ENCODE measurements around the gene PIP4K2A. TPM values are rescaled to one million over a fixed set of nuclear protein-coding genes. Genes with fewer than 3 reads are reported as not detected.
A peak's percentile ranks its signal among the peaks of the same experiment; 100 is the strongest.

PIP4K2A gene
- total RNA-seq, 6 experiments from 2014 or later = 50.1 to 67.9 (median 58.9) TPM

DNA sequence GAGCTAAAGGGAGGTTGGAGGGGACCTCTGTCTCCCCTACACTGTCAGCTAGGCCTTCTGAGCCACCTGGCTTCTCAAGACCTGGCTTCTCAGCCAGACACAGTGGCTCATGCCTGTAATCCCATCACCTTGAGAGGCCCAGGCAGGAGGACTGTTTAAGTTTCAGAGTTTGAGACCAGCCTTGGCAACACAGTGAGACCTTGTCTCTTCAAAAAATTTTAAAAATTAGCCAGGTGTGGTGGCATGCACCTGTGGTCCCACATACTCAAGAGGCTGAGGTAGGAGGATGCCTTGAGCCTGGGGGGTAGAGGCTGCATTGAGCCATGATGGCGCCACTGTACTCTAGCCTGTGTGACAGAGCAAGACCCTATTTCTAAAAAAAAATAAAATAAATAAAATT, 33.1 kb downstream of the PIP4K2A start:
- H3K4me1 Mint-ChIP-seq (ENCODE audit: low read depth) = peaks cover 68% of the 10 kb centered on the region
- H3K9me3 Mint-ChIP-seq = no peaks in the 10 kb centered on the region

DNA sequence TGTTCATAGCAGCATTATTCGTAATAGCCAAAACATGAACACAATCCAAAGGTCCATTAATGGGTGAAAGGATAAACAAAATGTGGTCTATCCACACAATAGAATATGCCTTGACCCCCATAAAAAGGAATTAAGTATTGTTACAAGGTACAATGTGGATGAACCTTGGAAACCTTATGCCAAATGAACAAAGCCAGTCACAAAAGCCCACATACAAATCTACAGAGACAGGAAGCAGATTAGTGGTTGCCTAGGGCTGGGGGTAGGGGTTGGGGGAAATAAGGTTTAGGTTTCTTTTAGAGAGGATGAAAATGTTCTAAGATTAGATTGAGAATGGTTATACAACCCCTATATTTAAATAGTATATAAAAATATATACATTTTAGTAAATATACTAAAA, 34.8 kb downstream of the PIP4K2A start:
- no peak for DNase-seq
- no peaks in the 10 kb centered on the region for H3K27me3 Mint-ChIP-seq (ENCODE audit: insufficient read depth)
- no peak overlapping the region for H3K4me3 Mint-ChIP-seq
- peaks cover 21% of the 10 kb centered on the region for H3K36me3 Mint-ChIP-seq (ENCODE audit: low read depth)
- H3K9me3 Mint-ChIP-seq = no peaks in the 10 kb centered on the region
- H3K27ac Mint-ChIP-seq = no peak overlapping the region
- H3K4me1 Mint-ChIP-seq (ENCODE audit: low read depth) = peaks cover 57% of the 10 kb centered on the region
- TF ChIP-seq, protein P1, sequence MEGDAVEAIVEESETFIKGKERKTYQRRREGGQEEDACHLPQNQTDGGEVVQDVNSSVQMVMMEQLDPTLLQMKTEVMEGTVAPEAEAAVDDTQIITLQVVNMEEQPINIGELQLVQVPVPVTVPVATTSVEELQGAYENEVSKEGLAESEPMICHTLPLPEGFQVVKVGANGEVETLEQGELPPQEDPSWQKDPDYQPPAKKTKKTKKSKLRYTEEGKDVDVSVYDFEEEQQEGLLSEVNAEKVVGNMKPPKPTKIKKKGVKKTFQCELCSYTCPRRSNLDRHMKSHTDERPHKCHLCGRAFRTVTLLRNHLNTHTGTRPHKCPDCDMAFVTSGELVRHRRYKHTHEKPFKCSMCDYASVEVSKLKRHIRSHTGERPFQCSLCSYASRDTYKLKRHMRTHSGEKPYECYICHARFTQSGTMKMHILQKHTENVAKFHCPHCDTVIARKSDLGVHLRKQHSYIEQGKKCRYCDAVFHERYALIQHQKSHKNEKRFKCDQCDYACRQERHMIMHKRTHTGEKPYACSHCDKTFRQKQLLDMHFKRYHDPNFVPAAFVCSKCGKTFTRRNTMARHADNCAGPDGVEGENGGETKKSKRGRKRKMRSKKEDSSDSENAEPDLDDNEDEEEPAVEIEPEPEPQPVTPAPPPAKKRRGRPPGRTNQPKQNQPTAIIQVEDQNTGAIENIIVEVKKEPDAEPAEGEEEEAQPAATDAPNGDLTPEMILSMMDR (IDR thresholded peaks at IDR 0.05) = no peak

More for the DNA sequence above, 33.1 kb downstream of the PIP4K2A start:
- TF ChIP-seq, protein P1 (IDR thresholded peaks at IDR 0.05) = no peak
- no peak overlapping the region for H3K4me3 Mint-ChIP-seq
- DNase-seq = no peak
- peaks cover 19% of the 10 kb centered on the region for H3K36me3 Mint-ChIP-seq (ENCODE audit: low read depth)
- no peaks in the 10 kb centered on the region for H3K27me3 Mint-ChIP-seq (ENCODE audit: insufficient read depth)
- peak overlapping the region; percentile 64 for H3K27ac Mint-ChIP-seq

DNA sequence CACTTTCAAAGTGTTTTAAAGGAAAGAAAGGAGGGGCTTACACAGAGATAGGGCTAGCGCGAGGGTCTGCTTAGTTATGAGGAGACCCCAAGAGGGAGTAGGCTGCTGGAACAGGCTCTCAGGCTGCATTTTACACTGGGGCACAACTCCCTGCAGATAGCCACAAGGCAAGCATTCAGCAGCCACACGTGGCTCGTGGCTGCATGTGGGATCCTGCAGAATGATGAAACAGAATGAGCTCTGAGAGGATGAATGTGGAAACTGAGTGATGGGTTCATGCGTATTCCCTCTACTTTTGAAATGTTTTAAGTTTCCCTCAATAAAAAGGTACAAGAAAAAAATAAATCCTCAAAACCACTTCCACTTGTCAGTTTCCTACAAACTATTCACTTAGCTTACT, 37.0 kb downstream of the PIP4K2A start:
- peaks cover 21% of the 10 kb centered on the region for H3K36me3 Mint-ChIP-seq (ENCODE audit: low read depth)
- no peaks in the 10 kb centered on the region for H3K27me3 Mint-ChIP-seq (ENCODE audit: insufficient read depth)
- no peaks in the 10 kb centered on the region for H3K9me3 Mint-ChIP-seq
- TF ChIP-seq, protein P1 (IDR thresholded peaks at IDR 0.05) = no peak
- peaks cover 52% of the 10 kb centered on the region for H3K4me1 Mint-ChIP-seq (ENCODE audit: low read depth)
- no peak overlapping the region for H3K4me3 Mint-ChIP-seq
- no peak overlapping the region for H3K27ac Mint-ChIP-seq
- no peak for DNase-seq

DNA sequence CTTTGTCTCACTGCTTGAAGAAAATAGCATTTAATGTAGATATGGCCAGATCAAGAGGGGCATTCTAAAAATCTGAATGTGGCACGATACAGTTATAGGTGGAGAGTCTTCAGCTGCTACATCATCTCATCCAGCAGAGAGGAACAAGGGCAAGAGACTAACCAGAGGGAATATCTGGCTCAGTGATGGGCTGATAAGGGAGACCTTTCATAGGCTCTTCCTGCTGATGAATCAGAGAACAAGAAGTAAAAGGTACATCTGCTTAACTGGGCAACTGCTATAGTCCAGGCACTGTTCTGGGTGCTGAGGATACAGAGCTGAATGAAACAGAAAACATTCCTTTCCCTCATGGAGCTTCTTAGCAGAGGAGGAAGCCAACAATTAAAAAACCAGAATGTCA, 37.9 kb downstream of the PIP4K2A start:
- TF ChIP-seq, protein P1 (IDR thresholded peaks at IDR 0.05) = no peak
- no peaks in the 10 kb centered on the region for H3K9me3 Mint-ChIP-seq
- peaks cover 52% of the 10 kb centered on the region for H3K4me1 Mint-ChIP-seq (ENCODE audit: low read depth)
- H3K27me3 Mint-ChIP-seq (ENCODE audit: insufficient read depth) = no peaks in the 10 kb centered on the region
- no peak overlapping the region; the same call in 1 of the 2 replicates for H3K27ac Mint-ChIP-seq
- H3K36me3 Mint-ChIP-seq (ENCODE audit: low read depth) = peaks cover 21% of the 10 kb centered on the region
- no peak overlapping the region for H3K4me3 Mint-ChIP-seq
- no peak for DNase-seq

DNA sequence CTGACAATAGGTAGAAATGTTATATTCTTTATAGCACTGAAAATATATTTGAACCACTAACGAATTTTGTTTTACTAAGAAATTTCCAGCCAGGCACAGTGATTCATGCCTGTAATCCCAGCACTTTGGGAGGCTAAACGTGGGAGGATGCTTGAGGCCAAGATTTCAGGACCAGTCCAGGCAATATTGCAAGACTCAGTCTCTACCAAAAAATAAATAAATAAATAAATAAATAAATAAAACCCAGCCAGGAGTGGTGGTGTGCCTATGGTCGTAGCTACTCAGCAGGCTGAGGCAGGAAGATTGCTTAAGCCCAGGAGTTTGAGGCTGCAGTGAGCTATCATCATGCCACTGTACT, 39.8 kb downstream of the PIP4K2A start:
- Mint-ChIP-seq H3K36me3 (ENCODE audit: low read depth) (peaks cover 21% of the 10 kb centered on the region), H3K4me1 (ENCODE audit: low read depth) (peaks cover 44% of the 10 kb centered on the region), H3K9me3 (no peaks in the 10 kb centered on the region), H3K4me3 (no peak overlapping the region), H3K27me3 (ENCODE audit: insufficient read depth) (no peaks in the 10 kb centered on the region), H3K27ac (no peak overlapping the region)
- no peak for DNase-seq
- TF ChIP-seq, protein P1 (IDR thresholded peaks at IDR 0.05) = no peak
